SK-N-SH (cell line): ENCODE results near the gene ZHX3. TPM values are rescaled to one million over a fixed set of nuclear protein-coding genes. Genes with fewer than 3 reads are reported as not detected.

Source experiments
- CTCF ChIA-PET: fragments of 300-600, 350-600 bp; formaldehyde crosslinking; extraction: SDS; loops from one replicate; lab custom pipeline; 2021; lab: Yijun Ruan, JAX
- POLR2A ChIA-PET: fragments of 350-600 bp; sonication (Branson Sonifier 250); formaldehyde crosslinking; extraction: SDS; loops from one replicate; lab custom pipeline; 2020; ENCODE audit warnings: antibody characterized with exemption, inconsistent platforms; lab: Yijun Ruan, JAX
- DNase-seq: peaks from one replicate; pipeline ENCODE4 v3.0.0; 2012
- H2AFZ ChIP-seq: fragments of 200-600 bp; sonication (generic); 2 replicates; pipeline ENCODE4 v1.8.1; 2016; ENCODE audit warnings: antibody characterized with exemption, mild to moderate bottlenecking, low read depth
- H3F3A ChIP-seq: fragments of 200-600 bp; sonication (generic); replicated peaks from 2 replicates; pipeline ENCODE3; 2016; ENCODE audit warnings: antibody characterized with exemption, mild to moderate bottlenecking; ENCODE audit not compliant: insufficient read depth
- H3K27ac ChIP-seq, 2 experiments: fragments of 200-500 bp in 1 of 2; fragments of 200-600 bp in 1 of 2; sonication (Bioruptor generic) in 1 of 2; sonication (generic), shearing (Covaris generic) in 1 of 2; 2 replicates each; pipeline versions ENCODE4 v1.5.1 to v1.6.1; 2014 to 2016; ENCODE audit warnings: low read depth in 2 of 2, inconsistent platforms in 1 of 2, low read length in 1 of 2, mild to moderate bottlenecking in 1 of 2, mixed read lengths in 1 of 2
- H3K27me3 ChIP-seq: fragments of 200-600 bp; sonication (generic), shearing (Covaris generic); 2 replicates; pipeline ENCODE4 v1.6.1; 2016; ENCODE audit warnings: mixed run types; ENCODE audit not compliant: insufficient read depth
- H3K36me3 ChIP-seq, 2 experiments: fragments of 200-500 bp in 1 of 2; fragments of 200-600 bp in 1 of 2; sonication (Bioruptor generic) in 1 of 2; sonication (generic) in 1 of 2; replicated peaks in 1 of 2; 2 replicates each; pipeline versions ENCODE3 to v1.5.1; 2014 to 2016; ENCODE audit warnings: low read length in 1 of 2, mild to moderate bottlenecking in 1 of 2; ENCODE audit not compliant: insufficient read depth in 2 of 2, control insufficient read depth in 1 of 2
- H3K4me1 ChIP-seq, 2 experiments: fragments of 200-500 bp in 1 of 2; fragments of 200-600 bp in 1 of 2; sonication (Bioruptor generic) in 1 of 2; sonication (generic), shearing (Covaris generic) in 1 of 2; 2 replicates each; pipeline versions ENCODE4 v1.5.1 to v1.6.1; 2014 to 2016; ENCODE audit warnings: low read depth in 1 of 2, low read length in 1 of 2, mixed run types in 1 of 2; ENCODE audit not compliant: insufficient read depth in 2 of 2, control insufficient read depth in 1 of 2
- H3K4me2 ChIP-seq: fragments of 200-600 bp; sonication (generic), shearing (Covaris generic); 2 replicates; pipeline ENCODE4 v1.6.1; 2017; ENCODE audit warnings: mixed run types
- H3K4me3 ChIP-seq, 2 experiments: fragments of 200-500 bp in 1 of 2; fragments of 200-600 bp in 1 of 2; sonication (Bioruptor generic) in 1 of 2; sonication (generic), shearing (Covaris generic) in 1 of 2; 2 replicates each; pipeline versions ENCODE4 v1.5.1 to v1.8.1; 2014 to 2016; ENCODE audit warnings: low read depth in 2 of 2, inconsistent platforms in 1 of 2, low read length in 1 of 2, mild to moderate bottlenecking in 1 of 2, mixed read lengths in 1 of 2, moderate library complexity in 1 of 2
- H3K79me2 ChIP-seq: fragments of 200-600 bp; sonication (generic); 2 replicates; pipeline ENCODE4 v1.8.1; 2017; ENCODE audit warnings: mild to moderate bottlenecking; ENCODE audit not compliant: insufficient read depth
- H3K9ac ChIP-seq: fragments of 200-600 bp; sonication (generic); 2 replicates; pipeline ENCODE4 v1.6.1; 2017; ENCODE audit warnings: mixed run types
- H3K9me2 ChIP-seq: fragments of 200-600 bp; sonication (generic); 2 replicates; pipeline ENCODE4 v1.6.1; 2017; ENCODE audit warnings: mixed run types
- H3K9me3 ChIP-seq: fragments of 200-600 bp; sonication (generic); 2 replicates; pipeline ENCODE4 v1.6.1; 2017; ENCODE audit warnings: mixed run types, mild to moderate bottlenecking, moderate library complexity
- H4K20me1 ChIP-seq: fragments of 200-600 bp; sonication (generic); 2 replicates; pipeline ENCODE4 v1.6.1; 2017; ENCODE audit warnings: mild to moderate bottlenecking, mixed run types; ENCODE audit not compliant: insufficient read depth
- EP300 ChIP-seq, 2 experiments: IDR thresholded peaks; 2 replicates each; pipeline versions ENCODE4 v1.4.0 to v1.6.1; 2012; ENCODE audit warnings: borderline replicate concordance in 1 of 2, low read depth in 1 of 2, low read length in 1 of 2
- FOSL2 ChIP-seq: IDR thresholded peaks from 2 replicates; pipeline ENCODE4 v1.4.0; 2012; ENCODE audit warnings: low read depth, mild to moderate bottlenecking, moderate library complexity, borderline replicate concordance
- FOXJ3 ChIP-seq: sonication (generic); formaldehyde crosslinking; IDR thresholded peaks from 2 replicates; pipeline ENCODE4 v1.5.1; 2020; ENCODE audit warnings: mild to moderate bottlenecking, missing genetic modification reagents
- GABPA ChIP-seq: IDR thresholded peaks from 2 replicates; pipeline ENCODE4 v1.4.0; 2012; ENCODE audit warnings: low read depth, mild to moderate bottlenecking
- GATA2 ChIP-seq: sonication (generic); formaldehyde crosslinking; IDR thresholded peaks from 2 replicates; pipeline ENCODE4 v1.5.0; 2020; ENCODE audit warnings: mild to moderate bottlenecking, missing genetic modification reagents
- MEF2A ChIP-seq: IDR thresholded peaks from 2 replicates; pipeline ENCODE4 v1.4.0; 2012; ENCODE audit warnings: low read depth, borderline replicate concordance
- MXI1 ChIP-seq: IDR thresholded peaks from 2 replicates; pipeline ENCODE4 v1.6.1; 2012; ENCODE audit warnings: mild to moderate bottlenecking, low read depth, low read length, improper control_type of control experiment
- NFIC ChIP-seq: IDR thresholded peaks from 2 replicates; pipeline ENCODE4 v1.4.0; 2012; ENCODE audit warnings: borderline replicate concordance
- NRF1 ChIP-seq: IDR thresholded peaks from 2 replicates; pipeline ENCODE4 v1.6.1; 2012; ENCODE audit warnings: low read depth, mild to moderate bottlenecking, low read length
- REST ChIP-seq: IDR thresholded peaks from 2 replicates; pipeline ENCODE4 v1.6.1; 2012; ENCODE audit warnings: mild to moderate bottlenecking, low read depth, low read length, moderate library complexity
- SMC3 ChIP-seq: IDR thresholded peaks from 2 replicates; pipeline ENCODE4 v1.6.1; 2012; ENCODE audit warnings: low read depth, low read length, improper control_type of control experiment
- TAF1 ChIP-seq: IDR thresholded peaks from 2 replicates; pipeline ENCODE4 v1.6.1; 2012; ENCODE audit warnings: low read depth, mild to moderate bottlenecking, low read length, moderate library complexity, borderline replicate concordance
- TCF12 ChIP-seq: IDR thresholded peaks from 2 replicates; pipeline ENCODE4 v1.4.0; 2012
- TEAD4 ChIP-seq: IDR thresholded peaks from 2 replicates; pipeline ENCODE4 v1.4.0; 2012; ENCODE audit warnings: mild to moderate bottlenecking, borderline replicate concordance; ENCODE audit not compliant: insufficient read depth
- YY1 ChIP-seq: IDR thresholded peaks from 2 replicates; pipeline ENCODE4 v1.4.0; 2012; ENCODE audit warnings: low read depth, mild to moderate bottlenecking
- WGBS: methylation state at CpG from one replicate; pipeline ENCODE4 v1.1.6; 2017; ENCODE audit warnings: low lambda C conversion rate; 5-methylcytosine and 5-hydroxymethylcytosine counted together
- polyA plus RNA-seq, 3 experiments: library from polyadenylated mRNA; depleted of rRNA; stranded (reverse); fragments of >200 nt; gene quantifications; 2 replicates each; pipeline ENCODE4 v1.2.3, GENCODE V29; 2012

Gene ZHX3
- polyA plus RNA-seq, 1 of the 3 experiments (the other 2 are of a cell fraction): 6.0 TPM

- WGBS: 77% methylated on average over 3 of the region's 3 CpGs
- no peak for DNase-seq
- Histone ChIP-seq H3K27ac (no peak overlapping the region), H3K27me3 (no peaks in the 10 kb centered on the region), H4K20me1 (no peaks in the 10 kb centered on the region), H3K79me2 (peaks cover 25% of the 10 kb centered on the region; the same call in 1 of the 2 replicates), H3F3A (no peaks in the 10 kb centered on the region), H3K4me3 (no peak overlapping the region), H3K4me2 (no peak overlapping the region), H2AFZ (no peak overlapping the region), H3K36me3 (no peaks in the 10 kb centered on the region), H3K4me1 (peaks cover 0 to 7% of the 10 kb centered on the region in 2 experiments; a peak in 2 of 4 replicates), H3K9me3 (0 out of 2 replicates have a peak, but pooled peaks cover 9% of the 10 kb centered on the region), H3K9ac (no peak overlapping the region), H3K9me2 (no peaks in the 10 kb centered on the region)
- TF ChIP-seq FOXJ3 (CRISPR knock-in tag): no peak
- TF ChIP-seq REST: no peak
- TF ChIP-seq NRF1: no peak
- no peak for TF ChIP-seq GATA2 (CRISPR knock-in tag)
- TF ChIP-seq SMC3: no peak
- TF ChIP-seq TAF1: no peak
- no peak for TF ChIP-seq MEF2A
- no peak for TF ChIP-seq TCF12
- TF ChIP-seq MXI1: no peak
- no peak for TF ChIP-seq EP300 (IDR thresholded peaks at IDR 0.05; ENCODE audit: borderline replicate concordance in 1 of 2, low read depth in 1 of 2, low read length in 1 of 2)
- no peak for TF ChIP-seq GABPA
- ChIA-PET CTCF (interaction anchor here (1.2 to 1.9 kb wide), 3 partner anchors 49 to 67 kb away, joined by 3 to 6 read pairs (median 4); no protein-coding TSS in a partner anchor), POLR2A (no interaction called here)
Observed at GRCh38 chr20:41290804-41291389, 26.6 kb downstream of the ZHX3 start.

- 83% methylated on average over 2 of the region's 2 CpGs for WGBS
- Histone ChIP-seq H3K36me3 (no peaks in the 10 kb centered on the region), H3K9me2 (no peaks in the 10 kb centered on the region), H3K27ac (no peak overlapping the region), H3F3A (no peaks in the 10 kb centered on the region), H3K79me2 (peaks cover 28% of the 10 kb centered on the region; the same call in 1 of the 2 replicates), H3K27me3 (no peaks in the 10 kb centered on the region), H3K4me3 (no peak overlapping the region), H4K20me1 (no peaks in the 10 kb centered on the region), H3K4me1 (peaks cover 0 to 4% of the 10 kb centered on the region in 2 experiments; a peak in 2 of 4 replicates), H3K9ac (no peak overlapping the region), H2AFZ (no peak overlapping the region), H3K4me2 (no peak overlapping the region), H3K9me3 (0 out of 2 replicates have a peak, but pooled peaks cover 9% of the 10 kb centered on the region)
- peak; percentile 43; the same call in 1 of the 2 replicates for TF ChIP-seq FOSL2
- TF ChIP-seq MEF2A: no peak
- no peak for TF ChIP-seq MXI1
- TF ChIP-seq TEAD4: no peak
- no peak for TF ChIP-seq NFIC
- no peak for TF ChIP-seq YY1
- CTCF ChIA-PET: no interaction called here
- POLR2A ChIA-PET: no interaction called here
- no peak for DNase-seq
Observed at GRCh38 chr20:41287327-41287726, 30.2 kb downstream of the ZHX3 start.
